T-helper 1 cell treated with Interleukin-12 subunit alpha and Interleukin-12 subunit beta and Interleukin-4 antibody, amounts not matched to agents 30 μg/mL and 1 μg/mL, for 36 hours (primary cell): ENCODE data around the gene ARID3A.
A peak's percentile ranks its signal among the peaks of the same experiment; 100 is the strongest.
"Not testable (repeated sequence)": the region's sequence is repeated elsewhere in the genome, so short reads cannot be mapped to it uniquely, and the experiment has no call there.

Experiments
- H3K27ac Mint-ChIP-seq: one replicate; pipeline ENCODE4 v1.8.0; 2021; ENCODE audit warnings: mild to moderate bottlenecking, mixed read lengths
- H3K27me3 Mint-ChIP-seq: one replicate; pipeline ENCODE4 v1.8.0; 2021; ENCODE audit warnings: low read depth, mixed read lengths
- H3K36me3 Mint-ChIP-seq: one replicate; pipeline ENCODE4 v1.8.0; 2021; ENCODE audit warnings: low read depth, mixed read lengths
- H3K4me1 Mint-ChIP-seq: one replicate; pipeline ENCODE4 v1.8.0; 2021; ENCODE audit warnings: low read depth, mixed read lengths
- H3K4me3 Mint-ChIP-seq: one replicate; pipeline ENCODE4 v1.8.0; 2021; ENCODE audit warnings: mild to moderate bottlenecking, moderate library complexity, mixed read lengths
- H3K9me3 Mint-ChIP-seq: one replicate; pipeline ENCODE4 v1.8.0; 2021; ENCODE audit warnings: mixed read lengths

ARID3A gene

DNA sequence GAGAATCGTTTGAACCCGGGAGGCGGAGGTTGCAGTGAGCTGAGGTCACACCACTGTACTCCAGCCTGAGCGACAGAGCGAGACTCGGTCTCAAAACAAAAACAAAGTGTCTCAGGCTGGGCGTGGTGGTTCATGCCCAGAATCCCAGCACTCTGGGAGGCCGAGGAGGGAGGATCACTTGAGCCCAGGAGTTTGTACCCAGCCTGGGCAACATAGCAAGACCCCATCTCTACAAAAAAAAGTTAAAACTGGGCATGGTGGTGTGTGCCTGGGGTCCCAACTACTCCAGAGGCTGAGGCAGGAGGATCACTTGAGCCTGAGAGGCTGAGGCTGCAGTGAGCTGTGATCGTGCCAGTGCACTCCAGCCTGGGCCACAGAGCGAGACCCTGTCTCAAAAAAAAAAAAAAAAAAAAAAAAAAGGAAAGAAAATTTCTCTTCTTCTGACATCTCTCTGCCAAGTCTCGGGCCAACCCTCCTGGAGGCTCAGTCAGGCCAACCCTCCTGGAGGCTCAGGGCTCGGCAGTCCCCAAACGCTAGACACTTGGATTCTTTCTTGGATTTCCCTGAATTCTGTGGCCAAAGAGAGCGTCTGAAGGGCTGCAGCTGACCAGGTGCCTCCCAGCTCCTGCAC, 26.3 kb downstream of the ARID3A start:
- Mint-ChIP-seq H3K9me3 (no peaks in the 10 kb centered on the region), H3K4me1 (peaks cover 2% of the 10 kb centered on the region), H3K4me3 (no peak overlapping the region), H3K27ac (no peak overlapping the region), H3K27me3 (no peaks in the 10 kb centered on the region), H3K36me3 (no peaks in the 10 kb centered on the region)

DNA sequence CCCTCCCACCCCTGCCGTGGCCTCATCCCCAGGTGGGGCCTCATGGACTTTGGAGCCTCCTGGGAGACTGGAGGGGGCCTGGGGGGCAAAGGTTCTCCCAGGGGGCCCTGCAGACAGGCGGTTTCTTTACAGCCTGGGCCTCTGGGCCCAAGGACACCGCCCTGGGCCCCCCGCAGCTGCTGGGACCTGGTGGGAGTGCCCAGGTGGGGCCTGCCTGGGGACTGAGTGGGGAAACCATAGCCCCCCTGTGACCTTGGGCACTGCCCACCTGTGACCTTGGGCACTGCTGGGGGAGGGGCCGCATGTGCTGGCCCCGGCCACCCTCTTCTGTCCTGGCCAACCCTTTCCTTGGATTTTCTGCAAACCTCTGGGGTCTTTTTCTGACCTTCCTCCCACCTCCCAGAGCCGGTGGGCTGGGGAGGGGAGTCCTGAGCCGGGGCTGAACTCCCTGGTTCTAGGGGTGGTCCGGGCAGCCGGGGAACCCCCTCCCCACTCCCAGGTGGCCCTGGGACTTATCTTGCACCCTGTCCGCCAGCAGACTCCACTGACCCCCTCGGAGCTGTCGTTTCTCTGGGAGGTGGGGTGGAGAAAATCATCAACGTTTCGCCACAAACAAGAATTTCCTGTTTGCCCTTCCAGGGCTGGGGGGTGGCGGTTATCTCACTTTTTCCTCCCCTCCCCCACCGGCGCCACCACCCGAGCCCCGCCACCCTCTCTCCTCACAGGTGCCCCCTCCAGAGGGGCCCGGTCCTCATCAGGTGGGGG, 27.0 kb downstream of the ARID3A start:
- H3K4me3 Mint-ChIP-seq = peak overlapping the region; percentile 34
- peaks cover 2% of the 10 kb centered on the region for H3K4me1 Mint-ChIP-seq
- H3K27ac Mint-ChIP-seq = peak overlapping the region; percentile 49

DNA sequence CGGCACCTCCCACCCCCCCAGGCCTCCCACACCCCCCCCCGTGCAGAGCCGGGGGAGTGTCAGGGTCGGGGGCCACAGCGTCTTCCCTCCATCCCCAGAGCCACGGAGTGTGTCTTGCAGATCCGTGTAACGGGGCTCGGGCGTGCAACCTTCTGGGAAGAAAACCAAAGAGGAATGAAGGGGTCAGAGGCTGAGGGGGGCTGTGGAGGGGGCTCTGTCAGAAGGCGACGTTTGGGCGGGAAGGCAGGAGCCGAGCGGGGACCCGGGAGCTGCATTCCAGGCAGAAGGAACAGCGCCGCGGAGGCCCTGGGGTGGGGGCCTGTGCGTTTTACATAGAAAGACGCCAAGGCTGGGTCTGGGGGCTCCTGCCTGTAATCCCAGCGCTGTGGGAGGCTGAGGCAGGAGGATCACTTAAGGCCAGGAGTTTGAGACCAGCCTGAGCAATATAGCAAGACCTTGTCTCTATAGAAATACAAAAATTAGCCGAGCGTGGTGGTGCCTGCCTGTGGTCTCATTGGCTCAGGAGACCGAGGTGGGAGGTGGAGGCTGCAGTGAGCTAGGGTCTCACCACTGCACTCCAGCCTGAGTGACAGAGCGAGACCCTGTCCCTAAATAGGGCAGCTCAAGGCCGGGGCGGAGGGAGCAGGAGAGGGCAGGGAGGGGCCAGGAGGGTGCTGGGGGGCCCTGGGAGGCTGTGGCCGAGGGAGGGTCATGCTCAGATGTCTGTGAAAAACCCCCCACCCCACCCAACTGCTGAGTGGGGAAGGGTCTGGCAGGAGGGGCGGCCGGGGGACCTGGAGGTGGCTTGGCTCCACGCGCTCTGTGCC, 27.8 kb downstream of the ARID3A start:
- Mint-ChIP-seq H3K27ac (no peak overlapping the region), H3K4me3 (no peak overlapping the region), H3K27me3 (no peaks in the 10 kb centered on the region), H3K36me3 (no peaks in the 10 kb centered on the region), H3K9me3 (no peaks in the 10 kb centered on the region), H3K4me1 (peaks cover 2% of the 10 kb centered on the region)

More for the DNA sequence above, 27.0 kb downstream of the ARID3A start:
- H3K9me3 Mint-ChIP-seq = no peaks in the 10 kb centered on the region
- no peaks in the 10 kb centered on the region for H3K36me3 Mint-ChIP-seq
- H3K27me3 Mint-ChIP-seq = no peaks in the 10 kb centered on the region

DNA sequence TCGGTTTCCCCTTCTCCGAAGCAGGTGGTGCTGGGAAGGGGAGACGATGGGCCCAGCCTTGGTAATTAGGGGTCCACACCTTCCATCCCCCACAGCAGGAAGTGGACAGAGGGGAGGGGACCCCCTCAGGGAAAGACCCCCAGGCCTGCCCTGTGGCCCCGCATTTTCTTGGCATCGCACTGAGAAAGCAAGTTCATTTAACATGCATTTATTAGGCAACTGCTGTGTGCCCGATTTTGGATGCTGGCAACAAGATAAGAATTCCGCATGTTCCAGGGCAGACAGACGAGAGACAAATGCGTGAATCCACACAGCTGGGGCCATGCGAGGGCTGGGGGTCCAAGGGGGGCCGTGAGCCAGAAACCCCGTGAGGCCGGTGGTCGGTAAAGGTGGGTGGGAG, 28.4 kb downstream of the ARID3A start:
- H3K9me3 Mint-ChIP-seq = no peaks in the 10 kb centered on the region
- H3K4me1 Mint-ChIP-seq = peaks cover 4% of the 10 kb centered on the region
- no peaks in the 10 kb centered on the region for H3K36me3 Mint-ChIP-seq
- no peaks in the 10 kb centered on the region for H3K27me3 Mint-ChIP-seq
- H3K27ac Mint-ChIP-seq = no peak overlapping the region
- no peak overlapping the region for H3K4me3 Mint-ChIP-seq

DNA sequence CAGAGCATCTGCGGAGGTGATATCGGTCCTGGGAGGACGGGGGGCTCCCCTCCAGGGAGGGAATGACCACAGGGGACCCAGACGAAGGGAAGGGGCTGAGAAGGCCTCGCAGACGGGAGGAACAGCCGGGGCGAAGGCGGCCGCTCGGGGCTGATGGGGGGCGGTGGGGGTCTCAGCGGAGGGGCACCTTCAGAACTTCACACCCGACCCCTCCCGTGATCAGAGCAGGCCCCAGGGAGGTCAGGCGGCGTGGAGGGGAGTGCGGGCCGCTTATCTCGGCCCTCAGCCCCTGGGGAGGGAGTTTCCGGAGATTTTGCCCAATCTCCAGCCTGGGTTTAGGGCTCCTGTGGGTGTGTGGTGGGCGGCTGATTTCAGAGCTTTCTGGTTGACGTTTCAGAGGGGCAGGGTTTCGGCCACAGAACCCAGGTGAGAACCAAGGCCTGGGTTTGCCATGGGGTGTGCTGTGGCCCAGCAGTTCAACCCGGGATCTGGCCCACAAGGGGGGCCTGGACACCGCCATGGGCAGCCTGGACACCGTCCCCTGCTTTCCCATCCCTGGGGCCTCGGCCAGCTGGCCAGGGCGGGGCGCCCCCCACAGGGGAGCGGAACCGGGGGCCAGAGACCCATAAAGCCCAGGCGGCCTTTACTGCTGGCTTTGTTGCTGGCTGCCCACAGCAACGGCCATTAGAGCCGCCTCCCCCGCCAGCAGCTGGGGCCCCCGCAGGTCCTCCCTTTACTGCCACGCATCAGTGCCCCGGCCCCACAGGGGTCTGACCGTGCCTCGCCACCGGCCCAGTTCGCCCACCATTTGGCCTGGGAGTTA, 29.0 kb downstream of the ARID3A start:
- Mint-ChIP-seq H3K27ac (no peak overlapping the region), H3K4me3 (no peak overlapping the region), H3K27me3 (no peaks in the 10 kb centered on the region), H3K4me1 (peaks cover 4% of the 10 kb centered on the region), H3K9me3 (no peaks in the 10 kb centered on the region), H3K36me3 (no peaks in the 10 kb centered on the region)

DNA sequence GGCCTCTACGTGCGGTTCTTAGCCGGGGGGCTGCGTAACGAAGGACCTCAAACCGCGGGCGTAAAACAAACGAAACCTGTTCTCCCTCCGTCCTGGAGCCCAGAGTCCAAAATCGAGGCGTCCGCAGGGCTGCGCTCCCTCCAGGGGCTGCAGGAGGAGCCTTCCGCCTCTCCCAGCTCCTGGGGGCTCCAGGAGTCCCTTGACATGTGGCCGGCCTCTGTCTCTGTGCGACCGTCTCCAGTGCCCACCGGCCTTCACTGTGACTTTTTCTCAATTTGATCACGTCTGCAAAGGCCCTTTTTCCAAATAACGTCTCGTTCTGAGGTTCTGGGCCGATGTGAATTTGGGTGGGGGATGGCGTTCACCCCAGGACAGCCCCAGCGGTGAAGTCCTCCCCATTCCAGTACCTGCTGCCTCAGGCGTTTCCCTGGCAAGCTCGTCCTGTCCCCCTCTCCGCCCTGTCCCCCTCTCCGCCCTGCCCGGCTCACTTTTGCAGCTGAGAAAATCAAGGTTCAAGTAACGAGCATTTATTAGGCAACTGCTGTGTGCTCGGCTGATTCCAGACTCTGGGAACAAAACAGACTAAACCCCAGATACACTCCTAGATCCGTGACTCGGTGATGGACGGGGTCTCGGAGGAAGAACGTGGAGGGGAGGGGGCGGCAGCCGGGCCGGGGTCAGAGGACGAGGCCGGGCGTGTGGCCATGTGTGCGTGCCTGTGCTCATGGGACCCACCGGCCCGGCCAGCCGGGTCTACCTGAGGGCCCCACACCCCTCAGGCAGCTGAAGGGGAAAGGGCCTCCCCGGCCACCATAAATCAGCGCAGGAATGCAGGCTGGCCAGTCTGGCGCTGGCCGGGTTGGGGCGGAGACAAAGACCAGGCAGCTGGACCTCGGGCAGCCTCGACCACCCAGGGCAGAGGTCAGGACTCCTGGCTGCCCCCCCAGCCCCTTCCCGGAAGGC, 30.2 kb downstream of the ARID3A start:
- H3K4me3 Mint-ChIP-seq = no peak overlapping the region
- no peaks in the 10 kb centered on the region for H3K36me3 Mint-ChIP-seq
- H3K9me3 Mint-ChIP-seq = no peaks in the 10 kb centered on the region
- H3K27ac Mint-ChIP-seq = no peak overlapping the region
- H3K27me3 Mint-ChIP-seq = no peaks in the 10 kb centered on the region
- peaks cover 4% of the 10 kb centered on the region for H3K4me1 Mint-ChIP-seq

DNA sequence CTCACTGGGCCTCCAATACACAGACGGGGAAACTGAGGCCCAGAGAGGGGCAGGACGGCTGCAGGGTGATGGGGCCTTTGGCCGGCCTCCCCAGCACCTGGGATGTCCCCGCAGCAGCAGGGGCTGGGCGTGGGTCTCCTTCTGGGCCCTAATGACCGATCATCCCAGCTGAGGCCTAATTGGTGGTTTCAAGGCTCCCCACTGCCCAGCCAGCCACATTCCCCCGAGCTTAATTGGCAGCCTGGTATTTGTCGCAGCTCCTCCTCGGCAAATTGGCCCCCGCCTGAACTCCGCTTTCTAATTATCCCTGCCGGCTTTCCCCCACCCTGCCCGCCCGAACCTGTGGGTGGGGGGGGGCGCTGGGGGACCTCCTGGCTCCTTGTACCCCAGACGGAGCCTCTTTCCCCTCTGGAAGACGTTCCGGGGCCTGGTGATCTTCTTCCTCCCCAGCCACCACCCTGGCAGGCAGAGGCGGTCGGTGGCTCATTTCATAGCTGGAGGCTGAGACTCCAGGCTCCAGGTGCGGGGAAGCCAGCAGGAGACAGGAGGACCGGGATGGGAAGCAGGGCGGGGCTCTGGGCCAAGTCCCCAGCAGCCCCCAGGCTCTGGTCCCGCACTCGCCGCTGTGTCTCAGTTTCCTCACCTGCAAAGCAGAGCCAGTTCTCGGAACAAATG, 31.1 kb downstream of the ARID3A start:
- H3K4me3 Mint-ChIP-seq = no peak overlapping the region
- no peak overlapping the region for H3K27ac Mint-ChIP-seq
- no peaks in the 10 kb centered on the region for H3K9me3 Mint-ChIP-seq
- H3K4me1 Mint-ChIP-seq = peaks cover 4% of the 10 kb centered on the region
- no peaks in the 10 kb centered on the region for H3K36me3 Mint-ChIP-seq
- H3K27me3 Mint-ChIP-seq = no peaks in the 10 kb centered on the region

DNA sequence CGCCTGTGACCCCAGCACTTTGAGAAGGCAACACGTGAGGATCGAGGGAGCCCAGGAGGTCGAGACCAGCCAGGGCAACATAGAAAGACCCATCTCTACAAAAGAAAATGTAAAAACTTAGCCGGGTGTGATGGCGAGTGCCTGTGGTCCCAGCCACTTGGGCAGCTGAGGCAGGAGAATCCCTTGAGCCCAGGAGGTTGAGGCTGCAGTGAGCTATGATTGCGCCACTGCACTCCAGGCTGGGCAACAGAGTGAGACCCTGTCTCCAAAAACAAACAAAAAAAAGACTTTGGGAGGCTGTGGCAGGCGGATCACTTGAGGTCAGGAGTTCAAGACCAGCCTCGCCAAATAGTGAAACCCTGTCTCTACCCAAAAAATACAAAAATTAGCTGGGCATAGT, 31.7 kb downstream of the ARID3A start:
- not testable (repeated sequence) for H3K27ac Mint-ChIP-seq, H3K4me1 Mint-ChIP-seq, H3K27me3 Mint-ChIP-seq, H3K36me3 Mint-ChIP-seq, H3K9me3 Mint-ChIP-seq, H3K4me3 Mint-ChIP-seq

DNA sequence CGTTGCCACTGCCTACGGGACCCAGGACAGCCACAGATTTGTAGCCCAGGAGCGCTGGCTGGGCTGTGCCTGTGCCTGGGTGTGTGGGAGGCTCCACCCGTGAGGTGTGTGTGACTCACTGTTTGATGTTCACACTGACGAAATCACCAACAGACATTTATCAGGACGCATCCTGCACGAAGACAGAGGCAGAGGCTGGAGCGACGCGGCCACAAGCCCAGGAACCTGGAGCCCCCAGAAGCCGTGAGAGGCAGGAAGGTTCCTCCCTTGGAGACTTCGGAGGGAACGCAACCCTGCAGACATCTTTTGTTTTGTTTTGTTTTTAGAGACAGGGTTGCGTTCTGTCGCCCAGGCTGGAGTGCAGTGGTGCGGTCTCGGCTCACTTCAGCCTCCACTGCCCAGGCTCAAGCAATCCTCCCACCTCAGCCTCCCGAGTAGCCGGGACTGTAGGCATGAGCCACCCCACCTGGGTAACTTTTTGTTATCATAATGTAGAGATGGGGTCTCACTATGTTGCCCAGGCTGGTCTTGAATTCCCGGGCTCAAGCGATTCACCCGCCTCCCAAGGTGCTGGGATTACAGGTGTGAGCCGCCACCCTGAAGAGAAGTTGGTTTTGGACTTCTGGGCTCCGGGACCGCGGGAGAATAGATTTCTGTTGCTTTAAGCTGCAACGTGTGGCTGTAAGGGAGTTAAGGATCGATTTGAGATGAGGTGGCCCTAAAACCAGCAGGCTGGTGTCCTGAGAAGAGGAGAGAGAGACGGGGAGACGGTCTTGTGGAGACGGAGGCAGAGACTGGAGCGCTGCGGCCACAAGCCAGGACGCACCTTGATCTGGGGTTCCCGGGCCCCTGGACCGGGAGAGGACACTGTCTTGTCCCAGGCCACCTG, 33.4 kb downstream of the ARID3A start:
- Mint-ChIP-seq H3K27me3 (no peaks in the 10 kb centered on the region), H3K27ac (peak overlapping the region; percentile 36), H3K36me3 (peaks cover 5% of the 10 kb centered on the region), H3K4me3 (no peak overlapping the region), H3K9me3 (no peaks in the 10 kb centered on the region), H3K4me1 (peaks cover 7% of the 10 kb centered on the region)

DNA sequence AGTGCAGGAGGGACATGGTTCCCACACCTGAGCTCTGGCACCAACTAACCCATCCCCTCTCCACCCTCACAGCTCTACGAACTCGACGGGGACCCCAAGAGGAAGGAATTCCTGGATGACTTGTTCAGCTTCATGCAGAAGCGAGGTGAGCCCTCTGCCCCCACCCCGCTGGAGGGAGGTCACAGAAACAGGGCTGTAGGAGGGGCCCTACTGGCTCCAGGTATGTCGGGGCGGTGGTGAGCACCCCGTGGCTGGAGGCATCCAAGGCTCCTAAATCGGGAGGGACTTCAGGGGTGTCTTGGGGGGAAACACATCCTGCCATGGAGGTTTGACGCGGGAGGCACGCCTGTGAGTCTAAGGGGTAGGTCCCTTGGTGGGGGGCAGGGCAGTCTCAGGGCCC, 34.2 kb downstream of the ARID3A start:
- no peaks in the 10 kb centered on the region for H3K27me3 Mint-ChIP-seq
- peaks cover 7% of the 10 kb centered on the region for H3K4me1 Mint-ChIP-seq
- H3K27ac Mint-ChIP-seq = no peak overlapping the region
- peaks cover 11% of the 10 kb centered on the region for H3K36me3 Mint-ChIP-seq
- peaks cover 1% of the 10 kb centered on the region for H3K9me3 Mint-ChIP-seq
- H3K4me3 Mint-ChIP-seq = no peak overlapping the region

DNA sequence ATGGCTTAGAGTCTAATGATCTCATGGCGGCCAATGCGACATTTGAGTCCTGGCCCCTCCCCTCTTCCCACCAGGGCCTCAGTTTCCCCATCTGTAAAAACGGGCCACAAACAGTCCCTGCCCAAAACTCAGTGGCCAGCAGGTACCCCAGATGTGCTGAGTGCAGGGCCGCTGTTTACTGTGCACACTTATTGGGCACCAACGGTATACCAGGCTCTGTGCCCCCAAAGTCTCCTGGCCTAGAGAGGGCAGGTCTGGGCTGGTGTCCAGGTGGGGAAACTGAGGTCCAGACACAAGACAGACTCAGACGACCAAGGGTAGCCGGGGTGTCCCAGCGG, 34.7 kb downstream of the ARID3A start:
- Mint-ChIP-seq H3K36me3 (peaks cover 16% of the 10 kb centered on the region), H3K9me3 (peaks cover 4% of the 10 kb centered on the region), H3K4me1 (peaks cover 9% of the 10 kb centered on the region), H3K27me3 (no peaks in the 10 kb centered on the region), H3K4me3 (no peak overlapping the region), H3K27ac (no peak overlapping the region)

DNA sequence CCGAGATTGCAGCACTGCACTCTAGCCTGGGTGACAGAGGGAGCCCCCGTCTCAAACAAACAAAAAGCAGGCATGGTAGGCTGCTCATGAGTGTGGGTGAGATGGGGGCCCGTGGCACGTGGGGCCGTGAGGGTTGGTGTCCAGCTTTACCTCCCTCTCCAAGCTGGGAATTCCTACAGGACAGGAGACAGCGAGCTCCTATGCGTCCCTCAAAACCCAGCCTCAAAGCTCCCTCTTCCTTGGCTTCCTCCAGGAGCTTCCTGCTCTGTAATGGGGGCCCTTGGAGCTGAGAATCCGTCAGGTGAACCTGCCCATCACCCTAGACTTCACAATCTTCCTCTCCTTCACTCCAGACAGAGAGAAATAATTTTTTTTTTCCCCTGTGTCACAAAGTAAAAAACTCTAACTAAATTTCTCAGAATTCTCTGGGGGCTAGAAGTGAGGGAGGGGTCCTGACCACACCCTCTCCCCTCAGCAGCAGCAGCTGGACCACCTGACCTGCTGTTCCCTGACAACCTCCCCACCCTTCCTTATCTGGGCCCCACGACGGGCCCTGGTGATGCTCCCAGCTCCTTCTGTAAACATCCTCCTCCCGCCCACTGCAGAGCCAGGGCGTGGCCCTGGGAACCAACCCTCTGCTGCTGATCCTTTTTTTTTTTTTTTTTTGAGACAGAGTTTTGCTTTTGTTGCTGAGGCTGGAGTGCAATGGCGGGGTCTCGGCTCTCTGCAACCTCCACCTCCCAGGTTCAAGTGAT, 36.2 kb downstream of the ARID3A start:
- Mint-ChIP-seq H3K27me3 (no peaks in the 10 kb centered on the region), H3K36me3 (peaks cover 18% of the 10 kb centered on the region), H3K27ac (peak overlapping the region; percentile 55), H3K9me3 (peaks cover 4% of the 10 kb centered on the region), H3K4me1 (peaks cover 9% of the 10 kb centered on the region), H3K4me3 (no peak overlapping the region)
